GM18907 (cell line): Measurements from ENCODE around the gene ZNF804B.

Experiments used
- ATAC-seq: cut with Tn5 transposase; IDR thresholded peaks from one replicate; pipeline ENCODE4 v1.9.1; 2021; ENCODE audit warnings: mild to moderate bottlenecking, moderate library complexity; ENCODE audit not compliant: unreplicated experiment

Gene ZNF804B

GRCh38 chr7:89246196-89246595, 486.7 kb downstream of the ZNF804B start:
- ATAC-seq: no peak

GRCh38 chr7:89247207-89247606, 487.7 kb downstream of the ZNF804B start:
- ATAC-seq: no peak

- no peak for ATAC-seq
Measured at GRCh38 chr7:89259085-89259484, 499.6 kb downstream of the ZNF804B start.

GRCh38 chr7:89264126-89264525, 504.6 kb downstream of the ZNF804B start:
- no peak for ATAC-seq

GRCh38 chr7:89265631-89266030, 506.1 kb downstream of the ZNF804B start:
- no peak for ATAC-seq

- ATAC-seq: no peak
Measured at GRCh38 chr7:89283302-89283701, 523.8 kb downstream of the ZNF804B start.

GRCh38 chr7:89308535-89308934, 549.0 kb downstream of the ZNF804B start:
- ATAC-seq: no peak

GRCh38 chr7:89311886-89312285, 552.4 kb downstream of the ZNF804B start:
- ATAC-seq: no peak

GRCh38 chr7:89312551-89312950, 553.1 kb downstream of the ZNF804B start:
- ATAC-seq: no peak

GRCh38 chr7:89316584-89317251, 557.2 kb downstream of the ZNF804B start:
- ATAC-seq: no peak

- no peak for ATAC-seq
Measured at GRCh38 chr7:89332026-89332425, 572.5 kb downstream of the ZNF804B start.

GRCh38 chr7:89334797-89335196, 575.3 kb downstream of the ZNF804B start:
- no peak for ATAC-seq

- no peak for ATAC-seq
Measured at GRCh38 chr7:89335490-89335889, 576.0 kb downstream of the ZNF804B start.

GRCh38 chr7:89336121-89336520, 576.6 kb downstream of the ZNF804B start:
- no peak for ATAC-seq

GRCh38 chr7:89339748-89340147, 580.2 kb downstream of the ZNF804B start:
- ATAC-seq: no peak

- ATAC-seq: no peak
Measured at GRCh38 chr7:89357121-89357520, 597.6 kb downstream of the ZNF804B start.

- no peak for ATAC-seq
Measured at GRCh38 chr7:89377219-89377618, 617.7 kb downstream of the ZNF804B start.

- no peak for ATAC-seq
Measured at GRCh38 chr7:89385411-89385810, 625.9 kb downstream of the ZNF804B start.
